Right hindlimb (tissue), 1 donor: ENCODE data around the gene DCT.
"Not testable (repeated sequence)": the region's sequence is repeated elsewhere in the genome, so short reads cannot be mapped to it uniquely, and the experiment has no call there.

ENCODE experiments used
- DNase-seq: peaks from one replicate; pipeline ENCODE4 v3.0.0-alpha.2; 2018

Gene DCT

GRCh38 chr13:94479616-94480015, at the start of gene DCT:
Gene DCT (minus strand): TSS chr13:94479682. CDS start chr13:94479255, 427 bp downstream.
- no peak for DNase-seq

GRCh38 chr13:94526956-94527355, 47.5 kb upstream of the DCT start:
- not testable (repeated sequence) for DNase-seq

- DNase-seq = no peak
These were observed 46.3 kb upstream of the DCT start for GRCh38 chr13:94525781-94526180.

- DNase-seq = no peak
These were observed 44.9 kb upstream of the DCT start for GRCh38 chr13:94524407-94524806.

GRCh38 chr13:94520001-94520400, 40.5 kb upstream of the DCT start:
- no peak for DNase-seq

- DNase-seq = no peak
These were observed 37.0 kb upstream of the DCT start for GRCh38 chr13:94516456-94516855.

- no peak for DNase-seq
These were observed 36.4 kb upstream of the DCT start for GRCh38 chr13:94515911-94516310.

GRCh38 chr13:94515374-94515773, 35.9 kb upstream of the DCT start:
- DNase-seq = no peak

- no peak for DNase-seq
These were observed 33.5 kb upstream of the DCT start for GRCh38 chr13:94513026-94513425.

GRCh38 chr13:94505730-94506129, 26.2 kb upstream of the DCT start:
- no peak for DNase-seq

GRCh38 chr13:94503851-94504250, 24.4 kb upstream of the DCT start:
- no peak for DNase-seq

GRCh38 chr13:94498831-94499230, 19.3 kb upstream of the DCT start:
- DNase-seq = not testable (repeated sequence)

GRCh38 chr13:94495806-94496205, 16.3 kb upstream of the DCT start:
- DNase-seq = no peak

GRCh38 chr13:94494026-94494425, 14.5 kb upstream of the DCT start:
- no peak for DNase-seq

- DNase-seq = no peak
These were observed 7.6 kb upstream of the DCT start for GRCh38 chr13:94487043-94487442.

- DNase-seq = peak; percentile 50
These were observed 4.5 kb upstream of the DCT start for GRCh38 chr13:94483970-94484369.

- DNase-seq = no peak
These were observed 2.5 kb upstream of the DCT start for GRCh38 chr13:94481941-94482340.

- peak; percentile 46 for DNase-seq
These were observed 1.2 kb upstream of the DCT start for GRCh38 chr13:94480672-94481145.

GRCh38 chr13:94478913-94479312, 569 bp downstream of the DCT start:
- no peak for DNase-seq

GRCh38 chr13:94470126-94470525, 9.4 kb downstream of the DCT start:
- DNase-seq = no peak

GRCh38 chr13:94464771-94465170, 14.7 kb downstream of the DCT start:
- DNase-seq = no peak

- no peak for DNase-seq
These were observed 16.8 kb downstream of the DCT start for GRCh38 chr13:94462670-94463069.

GRCh38 chr13:94459116-94459515, 20.4 kb downstream of the DCT start:
- no peak for DNase-seq

- DNase-seq = no peak
These were observed 24.1 kb downstream of the DCT start for GRCh38 chr13:94455414-94455813.

GRCh38 chr13:94454906-94455305, 24.6 kb downstream of the DCT start:
- no peak for DNase-seq

GRCh38 chr13:94454334-94454733, 25.1 kb downstream of the DCT start:
- no peak for DNase-seq
